ENCODE measurements around the gene FOXC1. TPM values are rescaled to one million over a fixed set of nuclear protein-coding genes. Genes with fewer than 3 reads are reported as not detected.

Gene FOXC1
- polyA plus RNA-seq, 2 of the 4 experiments (the other 2 are of a cell fraction): 3.4 to 4.7 TPM

- TF ChIP-seq RNF2 (IDR thresholded peaks at IDR 0.05; ENCODE audit: borderline replicate concordance, low read depth) (no peak), NPAS2 (CRISPR knock-in tag; IDR thresholded peaks at IDR 0.05; ENCODE audit: borderline replicate concordance) (no peak), TP53 (CRISPR knock-in tag; IDR thresholded peaks at IDR 0.05) (no peak), FOSL2 (IDR thresholded peaks at IDR 0.05) (no peak), FOSL2 (CRISPR knock-in tag; IDR thresholded peaks at IDR 0.05) (no peak), CEBPB (IDR thresholded peaks at IDR 0.05) (no peak), ESRRA (IDR thresholded peaks at IDR 0.05; ENCODE audit: borderline replicate concordance, low read length) (no peak)
- ATAC-seq (no peak), FAIRE-seq (no peak), DNase-seq (ENCODE audit: low read depth in 1 of 2, low spot score in 1 of 2) (no peak)
- H3K4me1 ChIP-seq: peaks cover 7% of the 10 kb centered on the region; the same call in 2 of the 3 replicates
- H3K4me3 ChIP-seq: no peak overlapping the region
- no peak overlapping the region for H3K27ac ChIP-seq
- POLR2A ChIA-PET: no interaction called here
- CTCF ChIA-PET: no interaction called here
- H3K4me2 ChIP-seq: no peak overlapping the region
- 91% methylated on average over 4 of the region's 4 CpGs for WGBS (ENCODE audit: missing lambda C conversion rate)
- H3K9me3 ChIP-seq: no peaks in the 10 kb centered on the region
Measured at GRCh38 chr6:1634081-1634480, 24.4 kb downstream of the FOXC1 start.

DNA sequence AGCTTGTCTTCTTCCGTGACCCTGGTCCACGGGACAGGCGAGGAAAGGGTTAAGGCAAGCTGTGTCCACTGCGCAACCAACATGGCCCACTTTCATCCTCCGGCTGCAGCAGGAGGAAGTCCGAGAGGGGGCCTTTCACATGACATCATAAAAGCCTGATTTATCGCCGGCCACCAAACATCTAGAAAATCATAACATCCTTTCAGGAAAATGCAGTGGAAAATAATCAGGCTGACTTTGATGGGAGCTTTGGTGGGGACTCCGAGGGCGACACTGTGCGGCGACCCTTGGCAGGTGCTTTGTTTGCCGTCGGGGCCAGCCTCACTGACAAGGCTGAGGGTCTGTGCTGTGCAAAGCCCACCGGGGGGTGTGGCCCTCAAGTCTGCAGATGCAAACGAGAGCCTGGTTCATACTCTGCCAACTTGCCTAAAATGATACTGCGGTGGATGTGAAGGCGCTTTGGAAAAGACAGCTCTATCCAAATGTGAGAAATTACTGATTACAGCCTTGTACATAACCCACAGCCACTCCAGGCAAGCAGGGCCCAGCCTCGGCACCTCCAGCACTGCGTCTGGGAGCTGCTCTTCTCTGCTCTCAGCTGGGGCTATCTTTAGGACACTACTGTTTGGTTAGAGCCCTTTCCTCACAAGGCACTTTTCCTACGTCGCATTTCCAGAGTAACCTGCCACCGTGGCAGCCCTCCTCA, 25.7 kb downstream of the FOXC1 start:
- Histone ChIP-seq H3K4me3 (no peak overlapping the region), H3K27ac (no peak overlapping the region), H3K4me2 (no peak overlapping the region), H3K4me1 (peaks cover 7% of the 10 kb centered on the region; the same call in 2 of the 3 replicates), H3K9me3 (no peaks in the 10 kb centered on the region)
- DNase-seq (ENCODE audit: low read depth in 1 of 2, low spot score in 1 of 2): no peak
- POLR2A ChIA-PET: no interaction called here
- TF ChIP-seq EHMT2 (IDR thresholded peaks at IDR 0.05; ENCODE audit: low read depth): no peak
- no peak for ATAC-seq
- FAIRE-seq: no peak
- CTCF ChIA-PET: interaction anchor here (0.6 to 1.1 kb wide), 3 partner anchors 39 to 1066 kb away, joined by 3 to 4 read pairs (median 4); no protein-coding TSS in a partner anchor
- 86% methylated on average over 23 of the region's 23 CpGs for WGBS (ENCODE audit: missing lambda C conversion rate)

GRCh38 chr6:1636272-1636825, 26.6 kb downstream of the FOXC1 start:
- Histone ChIP-seq H3K27ac (peak overlapping the region in 1 of 2 experiments; percentile 68; a peak in 3 of 6 replicates), H3K9me3 (no peaks in the 10 kb centered on the region), H3K4me2 (no peak overlapping the region), H3K4me3 (no peak overlapping the region), H3K4me1 (peaks cover 7% of the 10 kb centered on the region; the same call in 2 of the 3 replicates)
- ChIA-PET POLR2A (no interaction called here), CTCF (interaction anchor here (0.6 kb wide), 1 partner anchor 1065 kb away, joined by 3 read pairs; no protein-coding TSS in a partner anchor)
- no peak for TF ChIP-seq MYC (IDR thresholded peaks at IDR 0.05; ENCODE audit: borderline replicate concordance, low read length)
- TF ChIP-seq, protein P1, sequence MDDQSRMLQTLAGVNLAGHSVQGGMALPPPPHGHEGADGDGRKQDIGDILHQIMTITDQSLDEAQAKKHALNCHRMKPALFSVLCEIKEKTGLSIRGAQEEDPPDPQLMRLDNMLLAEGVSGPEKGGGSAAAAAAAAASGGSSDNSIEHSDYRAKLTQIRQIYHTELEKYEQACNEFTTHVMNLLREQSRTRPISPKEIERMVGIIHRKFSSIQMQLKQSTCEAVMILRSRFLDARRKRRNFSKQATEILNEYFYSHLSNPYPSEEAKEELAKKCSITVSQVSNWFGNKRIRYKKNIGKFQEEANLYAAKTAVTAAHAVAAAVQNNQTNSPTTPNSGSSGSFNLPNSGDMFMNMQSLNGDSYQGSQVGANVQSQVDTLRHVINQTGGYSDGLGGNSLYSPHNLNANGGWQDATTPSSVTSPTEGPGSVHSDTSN (IDR thresholded peaks at IDR 0.05): no peak
- TF ChIP-seq BHLHE40 (IDR thresholded peaks at IDR 0.05; ENCODE audit: low read depth, low read length): no peak
- no peak for TF ChIP-seq POLR2A (IDR thresholded peaks at IDR 0.05; ENCODE audit: low read length)
- TF ChIP-seq, protein P2, sequence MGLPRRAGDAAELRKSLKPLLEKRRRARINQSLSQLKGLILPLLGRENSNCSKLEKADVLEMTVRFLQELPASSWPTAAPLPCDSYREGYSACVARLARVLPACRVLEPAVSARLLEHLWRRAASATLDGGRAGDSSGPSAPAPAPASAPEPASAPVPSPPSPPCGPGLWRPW (IDR thresholded peaks at IDR 0.05): no peak
- ATAC-seq (no peak), DNase-seq (ENCODE audit: low read depth in 1 of 2, low spot score in 1 of 2) (no peak), FAIRE-seq (no peak)
- WGBS (ENCODE audit: missing lambda C conversion rate): 93% methylated on average over 7 of the region's 9 CpGs

GRCh38 chr6:1636971-1637871, 27.5 kb downstream of the FOXC1 start:
- TF ChIP-seq BCL3 (IDR thresholded peaks at IDR 0.05) (no peak), NFE2L2 (conservative IDR thresholded peaks at IDR 0.05; ENCODE audit: low read length) (peak; percentile 52; the same call in 1 of the 2 replicates), MAFK (IDR thresholded peaks at IDR 0.05; ENCODE audit: partially characterized antibody) (peak; percentile 61)
- DNase-seq (ENCODE audit: low read depth in 1 of 2, low spot score in 1 of 2): peak in 1 of 2 experiments; percentile 13
- peaks cover 7% of the 10 kb centered on the region; the same call in 2 of the 3 replicates for H3K4me1 ChIP-seq
- H3K9me3 ChIP-seq: no peaks in the 10 kb centered on the region
- ATAC-seq: no peak; a peak in 1 of 6 replicates
- H3K4me2 ChIP-seq: no peak overlapping the region
- H3K27ac ChIP-seq: peak overlapping the region in 1 of 2 experiments; percentile 68; a peak in 3 of 6 replicates
- WGBS (ENCODE audit: missing lambda C conversion rate): 89% methylated on average over 9 of the region's 20 CpGs
- ChIA-PET POLR2A (no interaction called here), CTCF (no interaction called here)
- no peak for FAIRE-seq
- no peak overlapping the region for H3K4me3 ChIP-seq
